ENCODE data around the gene TMEM186.
A peak's percentile ranks its signal among the peaks of the same experiment; 100 is the strongest.
"Not testable (repeated sequence)": the region's sequence is repeated elsewhere in the genome, so short reads cannot be mapped to it uniquely, and the experiment has no call there.

The TMEM186 gene

GRCh38 chr16:8797364-8798173 is at the start of gene TMEM186, which contains the start of gene PMM2:
TMEM186 (minus strand) TSS chr16:8797639; CDS start chr16:8797614, 25 bp downstream.
PMM2 (plus strand) TSS chr16:8797839; CDS start chr16:8797883, 44 bp downstream.
- DNase-seq (ENCODE audit: extremely low read depth in 1 of 2, low read depth in 1 of 2), result peak; percentile 87 to 88

- no peak for DNase-seq (ENCODE audit: extremely low read depth in 1 of 2, low read depth in 1 of 2)
These were observed 49.7 kb upstream of the TMEM186 start for GRCh38 chr16:8847145-8847544.

GRCh38 chr16:8846401-8846932 is 49.0 kb upstream of the TMEM186 start:
- no peak for DNase-seq (ENCODE audit: extremely low read depth in 1 of 2, low read depth in 1 of 2)

- DNase-seq (ENCODE audit: extremely low read depth in 1 of 2, low read depth in 1 of 2), result no peak
These were observed 48.4 kb upstream of the TMEM186 start for GRCh38 chr16:8845699-8846298.

GRCh38 chr16:8843296-8843695 is 45.9 kb upstream of the TMEM186 start:
- DNase-seq (ENCODE audit: extremely low read depth in 1 of 2, low read depth in 1 of 2), result not testable (repeated sequence)

- not testable (repeated sequence) for DNase-seq (ENCODE audit: extremely low read depth in 1 of 2, low read depth in 1 of 2)
These were observed 44.6 kb upstream of the TMEM186 start for GRCh38 chr16:8842016-8842415.

- DNase-seq (ENCODE audit: extremely low read depth in 1 of 2, low read depth in 1 of 2), result not testable (repeated sequence)
These were observed 40.2 kb upstream of the TMEM186 start for GRCh38 chr16:8837594-8837993.

GRCh38 chr16:8836797-8837196 is 39.4 kb upstream of the TMEM186 start:
- not testable (repeated sequence) for DNase-seq (ENCODE audit: extremely low read depth in 1 of 2, low read depth in 1 of 2)

GRCh38 chr16:8832717-8833105 is 35.3 kb upstream of the TMEM186 start:
- DNase-seq (ENCODE audit: extremely low read depth in 1 of 2, low read depth in 1 of 2), result no peak

GRCh38 chr16:8831871-8832716 is 34.7 kb upstream of the TMEM186 start:
- no peak for DNase-seq (ENCODE audit: extremely low read depth in 1 of 2, low read depth in 1 of 2)

- no peak for DNase-seq (ENCODE audit: extremely low read depth in 1 of 2, low read depth in 1 of 2)
These were observed 34.0 kb upstream of the TMEM186 start for GRCh38 chr16:8831450-8831849.

- no peak for DNase-seq (ENCODE audit: extremely low read depth in 1 of 2, low read depth in 1 of 2)
These were observed 31.2 kb upstream of the TMEM186 start for GRCh38 chr16:8828541-8829165.

GRCh38 chr16:8826278-8826879 is 28.9 kb upstream of the TMEM186 start:
- no peak for DNase-seq (ENCODE audit: extremely low read depth in 1 of 2, low read depth in 1 of 2)

- DNase-seq (ENCODE audit: extremely low read depth in 1 of 2, low read depth in 1 of 2), result no peak
These were observed 25.0 kb upstream of the TMEM186 start for GRCh38 chr16:8822403-8822802.

GRCh38 chr16:8819411-8820034 is 22.1 kb upstream of the TMEM186 start:
- DNase-seq (ENCODE audit: extremely low read depth in 1 of 2, low read depth in 1 of 2), result no peak

- DNase-seq (ENCODE audit: extremely low read depth in 1 of 2, low read depth in 1 of 2), result no peak
These were observed 21.2 kb upstream of the TMEM186 start for GRCh38 chr16:8818504-8819270.

- no peak for DNase-seq (ENCODE audit: extremely low read depth in 1 of 2, low read depth in 1 of 2)
These were observed 19.7 kb upstream of the TMEM186 start for GRCh38 chr16:8816967-8817655.

GRCh38 chr16:8814095-8814806 is 16.8 kb upstream of the TMEM186 start:
- no peak for DNase-seq (ENCODE audit: extremely low read depth in 1 of 2, low read depth in 1 of 2)
